ENCODE results near the gene CUBN. TPM values are rescaled to one million over a fixed set of nuclear protein-coding genes. Genes with fewer than 3 reads are reported as not detected.
A peak's percentile ranks its signal among the peaks of the same experiment; 100 is the strongest.

The CUBN gene
- total RNA-seq, 4 donors from 2014 or later = 0.37 to 1.5 (median 1.1) TPM

GRCh38 chr10:16780338-16780880, 349.2 kb downstream of the CUBN start:
- no peaks in the 10 kb centered on the region for H3K27me3 ChIP-seq
- TF ChIP-seq CTCF (IDR thresholded peaks at IDR 0.05) (no peak), POLR2A (IDR thresholded peaks at IDR 0.05) (no peak), EP300 (IDR thresholded peaks at IDR 0.05; ENCODE audit: low read depth) (no peak), POLR2AphosphoS5 (IDR thresholded peaks at IDR 0.05) (no peak)
- H3K27ac ChIP-seq = no peak overlapping the region
- in situ Hi-C loops (cut with MboI; ENCODE audit: low pct_ligation_motif_present in 1 of 4, low pct_unique_long_range_greater_than_20kb in 1 of 4, low sequenced_read_pairs in 3 of 4) (loop anchor here in 2 of 4 donors (25.0 kb wide), 1 partner anchor 893 kb away; no protein-coding TSS in a partner anchor), intact Hi-C loops (cut with DNase I; ENCODE audit: low total_unique reads) (no loop called here)
- peaks cover 0 to 13% (median 1%) of the 10 kb centered on the region in 4 donors for H3K4me1 ChIP-seq
- no peak overlapping the region for H3K4me3 ChIP-seq
- no peaks in the 10 kb centered on the region for H3K9me3 ChIP-seq
- DNase-seq = no peak
- 63 to 83% methylated on average over 2 to 7 of the region's 7 CpGs for WGBS, 2 donors (ENCODE audit: low coverage in 1 of 2)
- no peaks in the 10 kb centered on the region for H3K36me3 ChIP-seq

DNA sequence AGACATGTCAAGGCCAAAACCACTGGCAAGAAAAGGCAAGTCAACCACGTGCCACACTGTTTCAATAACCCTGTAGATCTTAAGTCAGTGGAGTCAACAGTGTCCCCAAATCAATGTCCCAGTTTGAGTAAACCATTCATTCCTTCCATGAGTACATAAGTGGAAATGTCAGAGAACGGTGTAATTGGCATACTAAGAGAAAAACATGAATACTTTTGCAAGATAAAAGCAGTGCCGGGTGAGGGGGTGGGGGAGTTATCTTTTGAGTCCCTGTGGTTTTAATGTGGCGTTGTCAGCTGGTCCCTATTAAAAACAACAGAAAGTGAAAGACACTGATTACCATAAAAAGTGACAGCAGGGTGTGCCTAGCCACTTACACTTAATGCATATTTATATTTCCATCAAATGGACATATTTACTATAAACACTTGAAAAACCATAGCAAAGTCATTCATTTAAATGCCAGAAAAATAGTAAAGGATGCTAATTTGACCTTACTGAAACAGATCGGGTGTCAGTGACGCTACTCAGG, 350.2 kb downstream of the CUBN start:
- Histone ChIP-seq H3K27me3 (no peaks in the 10 kb centered on the region), H3K36me3 (no peaks in the 10 kb centered on the region), H3K27ac (no peak overlapping the region), H3K9me3 (no peaks in the 10 kb centered on the region), H3K4me3 (no peak overlapping the region), H3K4me1 (peaks cover 0 to 13% (median 1%) of the 10 kb centered on the region in 4 donors)
- 58% methylated on average over 6 of the region's 6 CpGs for WGBS, 2 donors (ENCODE audit: low coverage in 1 of 2)
- no peak for DNase-seq
- in situ Hi-C loops (cut with MboI; ENCODE audit: low pct_ligation_motif_present in 1 of 4, low pct_unique_long_range_greater_than_20kb in 1 of 4, low sequenced_read_pairs in 3 of 4) = loop anchor here in 3 of 4 donors (10.0 to 25.0 kb wide), 2 partner anchors 875 to 892 kb away; no protein-coding TSS in a partner anchor
- intact Hi-C loops (cut with DNase I; ENCODE audit: low total_unique reads) = loop anchor here (10.0 kb wide), 1 partner anchor 875 kb away; no protein-coding TSS in a partner anchor
- TF ChIP-seq POLR2A (IDR thresholded peaks at IDR 0.05) (no peak), CTCF (IDR thresholded peaks at IDR 0.05) (no peak), EP300 (IDR thresholded peaks at IDR 0.05; ENCODE audit: low read depth) (no peak), POLR2AphosphoS5 (IDR thresholded peaks at IDR 0.05) (no peak)

DNA sequence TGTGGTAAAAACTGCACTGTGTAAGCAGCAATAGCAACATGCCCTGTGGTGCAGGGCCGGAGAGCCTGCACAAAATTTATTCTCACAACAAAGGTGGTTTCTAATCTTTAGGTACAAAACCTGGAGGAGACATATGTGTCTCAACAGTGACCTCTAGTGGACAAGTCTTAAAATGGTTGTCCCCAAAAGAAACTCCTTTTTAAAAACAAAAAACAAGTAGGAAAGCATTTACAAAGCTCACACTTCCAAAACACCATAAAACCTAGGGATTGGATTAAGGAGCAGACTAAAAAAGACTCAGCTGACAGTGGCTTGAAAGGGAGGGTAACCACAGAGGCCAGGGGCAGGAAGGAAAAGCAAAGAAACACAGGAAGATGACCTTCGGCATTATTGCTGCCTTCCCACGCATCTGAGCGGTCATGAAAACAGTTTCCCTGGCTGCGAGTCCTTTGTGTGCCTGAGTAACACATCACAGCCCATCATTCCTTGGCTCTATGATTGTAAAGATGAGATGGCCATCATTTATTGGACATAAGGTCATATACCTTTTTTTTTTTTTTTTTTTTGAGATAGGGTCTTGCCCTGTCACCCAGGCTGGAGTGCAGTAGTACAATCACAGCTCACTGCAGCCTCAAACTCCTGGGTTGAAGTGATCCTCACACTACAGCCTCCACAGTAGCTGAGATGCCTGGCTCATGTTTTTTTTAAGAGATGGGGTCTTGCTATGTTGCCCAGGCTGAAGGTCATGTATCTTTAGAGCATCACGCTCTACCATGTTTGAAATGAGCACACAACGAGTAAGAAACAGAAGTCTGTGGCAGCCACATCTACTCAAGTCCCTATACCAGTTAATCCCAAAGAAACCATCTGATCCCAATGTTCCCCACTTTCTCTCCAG, 351.9 kb downstream of the CUBN start:
- peaks cover 0 to 13% (median 1%) of the 10 kb centered on the region in 4 donors for H3K4me1 ChIP-seq
- no peak overlapping the region for H3K4me3 ChIP-seq
- TF ChIP-seq POLR2AphosphoS5 (IDR thresholded peaks at IDR 0.05) (no peak), CTCF (IDR thresholded peaks at IDR 0.05) (peak; percentile 76 to 82 (median 79))
- H3K36me3 ChIP-seq = no peaks in the 10 kb centered on the region
- no peak for DNase-seq
- H3K27me3 ChIP-seq = no peaks in the 10 kb centered on the region
- in situ Hi-C loops (cut with MboI; ENCODE audit: low pct_ligation_motif_present in 1 of 4, low pct_unique_long_range_greater_than_20kb in 1 of 4, low sequenced_read_pairs in 3 of 4) (loop anchor here in 3 of 4 donors (10.0 to 25.0 kb wide), 2 partner anchors 873 to 890 kb away; no protein-coding TSS in a partner anchor), intact Hi-C loops (cut with DNase I; ENCODE audit: low total_unique reads) (loop anchor here (10.0 kb wide), 1 partner anchor 873 kb away; no protein-coding TSS in a partner anchor)
- no peaks in the 10 kb centered on the region for H3K9me3 ChIP-seq
- 18 to 48% methylated on average over 5 to 7 of the region's 7 CpGs for WGBS, 2 donors (ENCODE audit: low coverage in 1 of 2)
- peak overlapping the region in 1 of 4 donors; percentile 71 for H3K27ac ChIP-seq

GRCh38 chr10:16776896-16777295, 352.7 kb downstream of the CUBN start:
- WGBS, 2 donors (ENCODE audit: low coverage in 1 of 2) = 75% methylated on average over 3 of the region's 3 CpGs
- DNase-seq = no peak
- H3K27ac ChIP-seq = no peak overlapping the region
- no peak overlapping the region for H3K4me3 ChIP-seq
- in situ Hi-C loops (cut with MboI; ENCODE audit: low pct_ligation_motif_present in 1 of 4, low pct_unique_long_range_greater_than_20kb in 1 of 4, low sequenced_read_pairs in 3 of 4) = loop anchor here in 3 of 4 donors (10.0 to 25.0 kb wide), 2 partner anchors 872 to 890 kb away; no protein-coding TSS in a partner anchor
- intact Hi-C loops (cut with DNase I; ENCODE audit: low total_unique reads) = loop anchor here (10.0 kb wide), 1 partner anchor 872 kb away; no protein-coding TSS in a partner anchor
- peaks cover 0 to 13% (median 1%) of the 10 kb centered on the region in 4 donors for H3K4me1 ChIP-seq
- TF ChIP-seq POLR2A (IDR thresholded peaks at IDR 0.05) (no peak), EP300 (IDR thresholded peaks at IDR 0.05; ENCODE audit: low read depth) (no peak), CTCF (IDR thresholded peaks at IDR 0.05) (no peak), POLR2AphosphoS5 (IDR thresholded peaks at IDR 0.05) (no peak)
- no peaks in the 10 kb centered on the region for H3K27me3 ChIP-seq
- no peaks in the 10 kb centered on the region for H3K9me3 ChIP-seq
- no peaks in the 10 kb centered on the region for H3K36me3 ChIP-seq

Data from transverse colon (tissue), 4 donors.